Ascending aorta (tissue), 2 donors: Measurements from ENCODE around the gene GLIPR1L2. TPM values are rescaled to one million over a fixed set of nuclear protein-coding genes. Genes with fewer than 3 reads are reported as not detected.

Experiments used
- DNase-seq, 2 donors: peaks; one replicate each; pipeline ENCODE4 v3.0.0-alpha.2; 2019; ENCODE audit warnings: low spot score in 2 of 2
- H3K27ac ChIP-seq, 2 donors: fragments of 200-600 bp; sonication (generic); one replicate each; pipeline ENCODE4 v1.5.1; 2016 to 2017; ENCODE audit warnings: mild to moderate bottlenecking in 1 of 2
- H3K27me3 ChIP-seq: fragments of 200-600 bp; sonication (generic); one replicate; pipeline ENCODE4 v1.5.1; 2017
- H3K36me3 ChIP-seq, 2 donors: fragments of 200-600 bp; sonication (generic); one replicate each; pipeline ENCODE4 v1.5.1; 2016
- H3K4me1 ChIP-seq, 2 donors: fragments of 200-600 bp; sonication (generic); one replicate each; pipeline ENCODE4 v1.5.1; 2016 to 2017; ENCODE audit warnings: mild to moderate bottlenecking in 1 of 2
- H3K4me3 ChIP-seq, 2 donors: fragments of 200-600 bp; sonication (generic); one replicate each; pipeline ENCODE4 v1.5.1; 2016 to 2017; ENCODE audit warnings: mild to moderate bottlenecking in 1 of 2
- H3K9me3 ChIP-seq, 2 donors: fragments of 200-600 bp; sonication (generic); one replicate each; pipeline ENCODE4 v1.5.1; 2016
- intact Hi-C: fragments of 100-400 bp; cut with DNase I; formaldehyde crosslinking; loops from one replicate; pipeline ENCODE4 v1.15.1; 2023
- total RNA-seq: library from RNA; depleted of rRNA; stranded (reverse); fragments of >200 nt; gene quantifications from one replicate; pipeline ENCODE4 v1.1.0, GENCODE V29; 2016
- TF ChIP-seq, protein P1 (sequence below), 3 experiments: fragments of 200-600 bp in 2 of 3; fragments of 450-650 bp in 1 of 3; sonication (generic) in 2 of 3; IDR thresholded peaks; one replicate each; pipeline ENCODE4 v1.5.1; 2016 to 2019; ENCODE audit warnings: antibody characterized with exemption in 3 of 3, mild to moderate bottlenecking in 1 of 3, moderate library complexity in 1 of 3

GLIPR1L2 gene
- total RNA-seq, 1 donor from 2014 or later = not detected

GRCh38 chr12:75407683-75408082 lies 16.8 kb downstream of the GLIPR1L2 start:
- no peaks in the 10 kb centered on the region for H3K4me1 ChIP-seq

DNA sequence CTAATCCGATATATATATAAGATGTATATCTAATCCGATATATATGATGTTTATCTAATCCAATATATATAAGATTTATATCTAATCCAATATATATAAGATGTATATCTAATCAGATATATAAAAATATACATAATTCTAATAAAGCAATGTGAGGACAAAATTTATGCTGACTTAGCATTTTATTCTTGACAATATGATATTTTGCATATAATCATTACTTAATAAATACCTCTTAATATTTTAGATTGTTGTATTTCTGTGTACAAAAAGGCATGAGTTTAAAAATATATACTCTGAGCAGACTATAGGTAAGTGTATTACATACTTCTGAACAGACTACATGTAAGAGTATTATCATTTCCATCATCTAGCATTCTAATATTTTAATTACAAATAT lies 18.9 kb downstream of the GLIPR1L2 start:
- no peaks in the 10 kb centered on the region for H3K27me3 ChIP-seq
- intact Hi-C loops = no loop called here
- no peak for DNase-seq
- H3K27ac ChIP-seq = no peak overlapping the region
- H3K9me3 ChIP-seq = no peaks in the 10 kb centered on the region
- H3K4me1 ChIP-seq = peaks cover 0 to 3% of the 10 kb centered on the region in 2 donors
- TF ChIP-seq, protein P1, sequence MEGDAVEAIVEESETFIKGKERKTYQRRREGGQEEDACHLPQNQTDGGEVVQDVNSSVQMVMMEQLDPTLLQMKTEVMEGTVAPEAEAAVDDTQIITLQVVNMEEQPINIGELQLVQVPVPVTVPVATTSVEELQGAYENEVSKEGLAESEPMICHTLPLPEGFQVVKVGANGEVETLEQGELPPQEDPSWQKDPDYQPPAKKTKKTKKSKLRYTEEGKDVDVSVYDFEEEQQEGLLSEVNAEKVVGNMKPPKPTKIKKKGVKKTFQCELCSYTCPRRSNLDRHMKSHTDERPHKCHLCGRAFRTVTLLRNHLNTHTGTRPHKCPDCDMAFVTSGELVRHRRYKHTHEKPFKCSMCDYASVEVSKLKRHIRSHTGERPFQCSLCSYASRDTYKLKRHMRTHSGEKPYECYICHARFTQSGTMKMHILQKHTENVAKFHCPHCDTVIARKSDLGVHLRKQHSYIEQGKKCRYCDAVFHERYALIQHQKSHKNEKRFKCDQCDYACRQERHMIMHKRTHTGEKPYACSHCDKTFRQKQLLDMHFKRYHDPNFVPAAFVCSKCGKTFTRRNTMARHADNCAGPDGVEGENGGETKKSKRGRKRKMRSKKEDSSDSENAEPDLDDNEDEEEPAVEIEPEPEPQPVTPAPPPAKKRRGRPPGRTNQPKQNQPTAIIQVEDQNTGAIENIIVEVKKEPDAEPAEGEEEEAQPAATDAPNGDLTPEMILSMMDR (IDR thresholded peaks at IDR 0.05) = no peak
- no peak overlapping the region for H3K4me3 ChIP-seq
- H3K36me3 ChIP-seq = no peaks in the 10 kb centered on the region

More at GRCh38 chr12:75407683-75408082, 16.8 kb downstream of the GLIPR1L2 start:
- Histone ChIP-seq H3K36me3 (no peaks in the 10 kb centered on the region), H3K27me3 (no peaks in the 10 kb centered on the region), H3K9me3 (no peaks in the 10 kb centered on the region), H3K27ac (no peak overlapping the region), H3K4me3 (no peak overlapping the region)
- intact Hi-C loops = no loop called here
- DNase-seq = no peak
- TF ChIP-seq, protein P1 (IDR thresholded peaks at IDR 0.05) = no peak

- H3K27ac ChIP-seq = no peak overlapping the region
- intact Hi-C loops = no loop called here
- no peaks in the 10 kb centered on the region for H3K9me3 ChIP-seq
- H3K36me3 ChIP-seq = no peaks in the 10 kb centered on the region
- DNase-seq = no peak
- TF ChIP-seq, protein P1 (IDR thresholded peaks at IDR 0.05) = no peak
- H3K27me3 ChIP-seq = no peaks in the 10 kb centered on the region
- H3K4me1 ChIP-seq = peaks cover 0 to 4% of the 10 kb centered on the region in 2 donors
- no peak overlapping the region for H3K4me3 ChIP-seq
These were observed 23.8 kb downstream of the GLIPR1L2 start for GRCh38 chr12:75414671-75415070.

DNA sequence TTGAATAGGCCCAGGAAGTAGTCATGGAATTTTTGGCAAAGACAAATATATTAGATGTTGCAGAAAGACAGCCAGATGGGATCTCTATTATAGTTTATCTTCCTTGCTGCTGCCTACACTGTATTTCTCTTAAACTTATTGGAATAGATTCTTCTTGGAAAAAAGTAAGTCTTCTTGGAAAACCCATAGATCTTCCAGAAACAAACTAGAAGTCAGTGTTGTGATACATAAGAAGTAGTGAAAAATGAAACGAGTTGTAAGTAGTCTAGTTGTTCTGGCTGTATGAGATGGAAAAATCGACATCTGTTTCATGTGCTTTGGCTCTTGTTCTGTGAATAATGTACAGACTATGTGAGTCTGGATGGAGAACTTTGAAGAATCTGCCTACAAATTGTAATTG lies 29.0 kb downstream of the GLIPR1L2 start:
- TF ChIP-seq, protein P1 (IDR thresholded peaks at IDR 0.05) = no peak
- no peaks in the 10 kb centered on the region for H3K27me3 ChIP-seq
- H3K4me3 ChIP-seq = no peak overlapping the region
- intact Hi-C loops = no loop called here
- H3K9me3 ChIP-seq = no peaks in the 10 kb centered on the region
- peaks cover 0 to under 1% of the 10 kb centered on the region in 2 donors for H3K4me1 ChIP-seq
- H3K36me3 ChIP-seq = no peaks in the 10 kb centered on the region
- DNase-seq = no peak
- no peak overlapping the region for H3K27ac ChIP-seq

DNA sequence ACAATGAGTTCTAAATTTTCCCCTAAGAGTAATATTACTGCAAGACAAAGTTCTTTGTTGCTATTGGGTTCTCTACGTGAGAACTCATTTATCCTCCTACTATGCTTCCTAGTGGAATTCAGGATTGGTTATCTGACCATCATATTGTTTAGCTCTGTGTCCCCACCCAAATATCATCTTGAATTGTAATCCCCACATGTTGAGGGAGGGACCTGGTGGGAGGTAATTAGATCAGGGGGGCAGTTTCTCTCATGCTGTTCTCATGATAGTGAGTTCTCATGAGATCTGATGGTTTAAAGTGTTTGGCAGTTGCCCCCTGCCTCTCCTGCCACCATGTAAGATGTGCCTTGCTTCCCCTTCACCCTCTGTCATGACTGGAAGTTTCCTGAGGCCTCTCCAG lies 36.6 kb downstream of the GLIPR1L2 start:
- Histone ChIP-seq H3K4me3 (no peak overlapping the region), H3K9me3 (no peaks in the 10 kb centered on the region), H3K27ac (no peak overlapping the region), H3K27me3 (no peaks in the 10 kb centered on the region), H3K4me1 (peaks cover 0 to 7% of the 10 kb centered on the region in 2 donors), H3K36me3 (no peaks in the 10 kb centered on the region)
- TF ChIP-seq, protein P1 (IDR thresholded peaks at IDR 0.05) = no peak
- intact Hi-C loops = no loop called here
- DNase-seq = no peak

DNA sequence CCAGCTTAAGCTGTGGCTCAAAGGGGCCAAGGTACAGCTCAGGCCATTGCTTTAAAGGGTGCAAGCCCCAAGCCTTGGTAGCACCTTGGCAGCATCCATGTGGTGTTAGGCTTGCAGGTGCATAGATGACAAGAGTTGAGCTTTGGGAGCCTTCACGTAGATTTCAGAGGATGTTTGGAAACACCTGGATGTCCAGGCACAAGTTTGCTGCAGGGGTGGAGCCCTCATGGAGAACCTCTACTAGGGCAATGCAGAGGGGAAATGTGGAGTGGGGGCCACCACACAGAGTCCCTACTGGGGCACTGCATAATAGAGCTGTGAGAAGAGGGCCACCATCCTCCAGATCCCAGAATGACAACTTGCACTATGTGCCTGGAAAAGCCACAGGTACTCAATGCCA lies 37.9 kb downstream of the GLIPR1L2 start:
- TF ChIP-seq, protein P1 (IDR thresholded peaks at IDR 0.05) = no peak
- Histone ChIP-seq H3K27me3 (no peaks in the 10 kb centered on the region), H3K4me1 (peaks cover 0 to 9% of the 10 kb centered on the region in 2 donors), H3K9me3 (no peaks in the 10 kb centered on the region), H3K36me3 (no peaks in the 10 kb centered on the region), H3K4me3 (no peak overlapping the region), H3K27ac (no peak overlapping the region)
- intact Hi-C loops = no loop called here
- DNase-seq = no peak
